IPS DF 4.7 (cell line): Measurements from ENCODE around the gene UMODL1.

Experiments
- DNase-seq: peaks from one replicate; pipeline ENCODE4 v3.0.0-alpha.2; 2013; ENCODE audit warnings: low spot score; ENCODE audit errors: extremely low read depth

The UMODL1 gene

GRCh38 chr21:42071146-42071737, at the start of gene UMODL1:
Gene UMODL1, plus strand, starts transcription at chr21:42071317. Its CDS starts 0 bp downstream, at chr21:42071317.
- DNase-seq: no peak

- DNase-seq: no peak
These were observed 49.6 kb upstream of the UMODL1 start for GRCh38 chr21:42021371-42022090.

GRCh38 chr21:42022091-42022430, 49.1 kb upstream of the UMODL1 start:
- DNase-seq: no peak

- DNase-seq: no peak
These were observed 48.2 kb upstream of the UMODL1 start for GRCh38 chr21:42022906-42023305.

GRCh38 chr21:42025376-42026081, 45.6 kb upstream of the UMODL1 start:
- no peak for DNase-seq

- DNase-seq: no peak
These were observed 45.1 kb upstream of the UMODL1 start for GRCh38 chr21:42026082-42026435.

GRCh38 chr21:42027085-42027821, 43.9 kb upstream of the UMODL1 start:
- no peak for DNase-seq

GRCh38 chr21:42027822-42028765, 43.0 kb upstream of the UMODL1 start:
- no peak for DNase-seq

- no peak for DNase-seq
These were observed 42.2 kb upstream of the UMODL1 start for GRCh38 chr21:42028766-42029425.

GRCh38 chr21:42030311-42030710, 40.8 kb upstream of the UMODL1 start:
- no peak for DNase-seq

GRCh38 chr21:42031241-42031640, 39.9 kb upstream of the UMODL1 start:
- no peak for DNase-seq

- DNase-seq: no peak
These were observed 39.3 kb upstream of the UMODL1 start for GRCh38 chr21:42031816-42032215.

- no peak for DNase-seq
These were observed 38.9 kb upstream of the UMODL1 start for GRCh38 chr21:42032266-42032665.

- no peak for DNase-seq
These were observed 38.1 kb upstream of the UMODL1 start for GRCh38 chr21:42032968-42033367.

- DNase-seq: no peak
These were observed 34.8 kb upstream of the UMODL1 start for GRCh38 chr21:42036313-42036712.

- no peak for DNase-seq
These were observed 33.6 kb upstream of the UMODL1 start for GRCh38 chr21:42037516-42037915.

GRCh38 chr21:42037943-42038342, 33.2 kb upstream of the UMODL1 start:
- no peak for DNase-seq

GRCh38 chr21:42038393-42038792, 32.7 kb upstream of the UMODL1 start:
- no peak for DNase-seq

- no peak for DNase-seq
These were observed 32.2 kb upstream of the UMODL1 start for GRCh38 chr21:42038826-42039425.

- DNase-seq: no peak
These were observed 31.6 kb upstream of the UMODL1 start for GRCh38 chr21:42039470-42039901.
